Gastrocnemius medialis (tissue), 4 donors: Measurements from ENCODE around the gene SERPINA6. TPM values are rescaled to one million over a fixed set of nuclear protein-coding genes. Genes with fewer than 3 reads are reported as not detected.

Experiments
- ATAC-seq, 2 donors: fragments of 150-250 bp; one replicate each; pipeline ENCODE4 v1.9.1; 2016
- DNase-seq, 2 donors: peaks; one replicate each; pipeline ENCODE4 v3.0.0-alpha.2; 2019
- H3K27ac ChIP-seq, 4 donors: fragments of 200-600 bp; sonication (generic); 1 replicate in 1 of 4; 2 replicates in 3 of 4; pipeline ENCODE4 v1.5.1; 2016 to 2018; ENCODE audit warnings: mild to moderate bottlenecking in 2 of 4, moderate library complexity in 1 of 4
- H3K27me3 ChIP-seq, 3 donors: fragments of 200-600 bp; sonication (generic) in 2 of 3; 1 replicate in 1 of 3; 2 replicates in 2 of 3; pipeline versions ENCODE4 v1.5.1 to v1.6.0; 2016 to 2019; ENCODE audit warnings: mild to moderate bottlenecking in 1 of 3, moderate library complexity in 1 of 3
- H3K36me3 ChIP-seq, 2 donors: fragments of 200-600 bp; sonication (generic) in 1 of 2; one replicate each; pipeline ENCODE4 v1.5.1; 2017 to 2018
- H3K4me1 ChIP-seq, 2 donors: fragments of 200-600 bp; sonication (generic) in 1 of 2; one replicate each; pipeline ENCODE4 v1.5.1; 2016 to 2017; ENCODE audit warnings: mild to moderate bottlenecking in 2 of 2
- H3K4me3 ChIP-seq, 4 donors: fragments of 200-600 bp; sonication (generic) in 3 of 4; 1 replicate in 1 of 4; 2 replicates in 3 of 4; pipeline ENCODE4 v1.5.1; 2016 to 2019; ENCODE audit warnings: mild to moderate bottlenecking in 2 of 4
- H3K9me3 ChIP-seq, 3 donors: fragments of 200-600 bp; sonication (generic) in 2 of 3; 1 replicate in 1 of 3; 2 replicates in 2 of 3; pipeline ENCODE4 v1.5.1; 2016 to 2019
- POLR2A ChIP-seq, 2 donors: fragments of 450-650 bp; IDR thresholded peaks; one replicate each; pipeline ENCODE4 v1.6.1; 2017; ENCODE audit warnings: antibody characterized with exemption in 2 of 2, mild to moderate bottlenecking in 2 of 2, moderate library complexity in 2 of 2
- in situ Hi-C, 4 donors: fragments of 200-750 bp; cut with MboI; loops; one replicate each; pipeline versions ENCODE4 v1.15.0 to v1.8.0; 2017; ENCODE audit warnings: low sequenced_read_pairs in 4 of 4
- intact Hi-C: fragments of 100-400 bp; cut with DNase I; formaldehyde crosslinking; loops from one replicate; pipeline ENCODE4 v1.15.1; 2023; ENCODE audit warnings: low total_unique reads
- total RNA-seq, 4 donors: library from RNA; depleted of rRNA; stranded (reverse); fragments of >200 nt; gene quantifications; one replicate each; pipeline versions ENCODE4 v1.1.0 to v1.2.3, GENCODE V29; 2016
- TF ChIP-seq, protein P1 (sequence below), 5 experiments: fragments of 450-650 bp in 3 of 5; fragments of 200-600 bp in 2 of 5; sonication (generic) in 2 of 5; IDR thresholded peaks in 4 of 5; conservative IDR thresholded peaks in 1 of 5; 1 replicate in 4 of 5; 2 replicates in 1 of 5; pipeline ENCODE4 v1.5.1; 2016 to 2019; ENCODE audit warnings: antibody characterized with exemption in 5 of 5, mild to moderate bottlenecking in 3 of 5, moderate library complexity in 3 of 5

The SERPINA6 gene
- total RNA-seq, 4 donors from 2014 or later = 0.26 to 0.69 TPM; not detected in 2

DNA sequence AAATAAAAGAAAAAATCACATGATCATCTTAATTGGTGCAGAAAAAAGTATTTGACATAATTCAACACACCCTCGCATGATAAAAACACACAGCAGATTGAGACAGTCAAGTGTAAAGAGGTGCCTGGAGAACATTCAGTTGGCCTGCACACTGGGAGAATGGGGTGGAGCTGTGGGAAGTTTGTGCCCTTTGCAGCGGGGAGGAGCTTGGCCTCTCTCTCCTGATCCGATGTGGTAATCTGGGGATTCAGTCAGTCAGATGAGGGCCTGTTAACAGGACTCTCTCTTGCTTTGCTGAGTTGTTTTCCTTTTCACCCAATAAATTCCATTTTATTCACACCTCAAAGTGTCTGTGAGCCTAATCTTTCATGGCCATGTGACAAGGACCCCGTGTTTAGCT is 5.9 kb downstream of the SERPINA6 start:
- intact Hi-C loops (no loop called here), in situ Hi-C loops (no loop called here)
- Histone ChIP-seq H3K9me3 (no peaks in the 10 kb centered on the region), H3K36me3 (no peaks in the 10 kb centered on the region), H3K27me3 (no peaks in the 10 kb centered on the region), H3K4me1 (no peaks in the 10 kb centered on the region), H3K4me3 (no peak overlapping the region), H3K27ac (no peak overlapping the region)
- ATAC-seq (no peak), DNase-seq (peak; percentile 12 to 28)
- TF ChIP-seq, protein P1, sequence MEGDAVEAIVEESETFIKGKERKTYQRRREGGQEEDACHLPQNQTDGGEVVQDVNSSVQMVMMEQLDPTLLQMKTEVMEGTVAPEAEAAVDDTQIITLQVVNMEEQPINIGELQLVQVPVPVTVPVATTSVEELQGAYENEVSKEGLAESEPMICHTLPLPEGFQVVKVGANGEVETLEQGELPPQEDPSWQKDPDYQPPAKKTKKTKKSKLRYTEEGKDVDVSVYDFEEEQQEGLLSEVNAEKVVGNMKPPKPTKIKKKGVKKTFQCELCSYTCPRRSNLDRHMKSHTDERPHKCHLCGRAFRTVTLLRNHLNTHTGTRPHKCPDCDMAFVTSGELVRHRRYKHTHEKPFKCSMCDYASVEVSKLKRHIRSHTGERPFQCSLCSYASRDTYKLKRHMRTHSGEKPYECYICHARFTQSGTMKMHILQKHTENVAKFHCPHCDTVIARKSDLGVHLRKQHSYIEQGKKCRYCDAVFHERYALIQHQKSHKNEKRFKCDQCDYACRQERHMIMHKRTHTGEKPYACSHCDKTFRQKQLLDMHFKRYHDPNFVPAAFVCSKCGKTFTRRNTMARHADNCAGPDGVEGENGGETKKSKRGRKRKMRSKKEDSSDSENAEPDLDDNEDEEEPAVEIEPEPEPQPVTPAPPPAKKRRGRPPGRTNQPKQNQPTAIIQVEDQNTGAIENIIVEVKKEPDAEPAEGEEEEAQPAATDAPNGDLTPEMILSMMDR (IDR thresholded peaks at IDR 0.05 in 4 of 5, conservative IDR thresholded peaks at IDR 0.05 in 1 of 5) = no peak
- no peak for TF ChIP-seq POLR2A (IDR thresholded peaks at IDR 0.05)

DNA sequence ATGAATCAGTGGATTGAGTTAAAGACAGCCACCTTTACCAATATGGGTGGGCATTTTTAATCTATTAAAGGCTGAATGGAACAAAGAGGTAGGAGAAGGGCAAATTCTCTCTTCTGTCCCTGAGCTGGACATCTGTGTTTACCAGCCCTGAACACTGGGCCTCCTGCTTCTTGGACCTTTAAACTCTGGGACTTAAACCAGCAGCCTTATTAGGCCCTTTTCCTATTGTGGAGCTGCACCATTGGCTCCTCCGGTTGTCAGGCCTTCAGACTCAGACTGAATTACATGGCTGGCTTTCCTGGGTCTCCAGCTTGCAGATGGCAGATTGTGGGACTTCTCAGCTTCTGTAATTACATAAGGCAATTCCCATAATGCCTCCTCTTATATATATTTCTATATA is 6.4 kb downstream of the SERPINA6 start:
- intact Hi-C loops = no loop called here
- ATAC-seq = no peak

DNA sequence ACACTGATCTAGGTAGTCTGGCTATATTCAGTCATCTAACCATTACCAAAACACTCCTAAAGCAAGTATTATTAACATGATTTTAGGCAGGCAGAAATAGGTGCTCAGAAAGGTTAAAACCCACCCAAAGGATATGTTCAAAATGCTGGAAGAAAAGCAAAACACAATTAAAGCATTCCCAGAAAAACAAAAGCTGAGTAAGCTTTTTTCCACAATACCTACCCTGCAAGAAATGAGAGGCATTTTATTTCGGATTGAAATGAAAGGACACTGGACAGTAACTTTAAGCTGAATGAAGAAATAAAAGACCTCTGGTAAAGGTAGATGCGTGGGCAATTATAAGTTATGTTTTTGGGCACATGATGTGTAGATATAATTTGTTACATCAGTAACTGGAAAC is 8.2 kb downstream of the SERPINA6 start:
- no peak overlapping the region for H3K27ac ChIP-seq
- H3K36me3 ChIP-seq = no peaks in the 10 kb centered on the region
- H3K4me3 ChIP-seq = no peak overlapping the region
- no peak for TF ChIP-seq POLR2A (IDR thresholded peaks at IDR 0.05)
- TF ChIP-seq, protein P1 (IDR thresholded peaks at IDR 0.05 in 4 of 5, conservative IDR thresholded peaks at IDR 0.05 in 1 of 5) = no peak
- DNase-seq (no peak), ATAC-seq (no peak)
- H3K27me3 ChIP-seq = no peaks in the 10 kb centered on the region
- intact Hi-C loops (no loop called here), in situ Hi-C loops (no loop called here)
- no peaks in the 10 kb centered on the region for H3K4me1 ChIP-seq
- no peaks in the 10 kb centered on the region for H3K9me3 ChIP-seq

More for the DNA sequence above, 6.4 kb downstream of the SERPINA6 start:
- no peaks in the 10 kb centered on the region for H3K27me3 ChIP-seq
- no peaks in the 10 kb centered on the region for H3K4me1 ChIP-seq
- H3K36me3 ChIP-seq = no peaks in the 10 kb centered on the region
- no peak for DNase-seq
- H3K4me3 ChIP-seq = no peak overlapping the region
- no peak overlapping the region for H3K27ac ChIP-seq
- no peaks in the 10 kb centered on the region for H3K9me3 ChIP-seq
- in situ Hi-C loops = no loop called here
- TF ChIP-seq, protein P1 (IDR thresholded peaks at IDR 0.05 in 4 of 5, conservative IDR thresholded peaks at IDR 0.05 in 1 of 5) = no peak
- TF ChIP-seq POLR2A (IDR thresholded peaks at IDR 0.05) = no peak

DNA sequence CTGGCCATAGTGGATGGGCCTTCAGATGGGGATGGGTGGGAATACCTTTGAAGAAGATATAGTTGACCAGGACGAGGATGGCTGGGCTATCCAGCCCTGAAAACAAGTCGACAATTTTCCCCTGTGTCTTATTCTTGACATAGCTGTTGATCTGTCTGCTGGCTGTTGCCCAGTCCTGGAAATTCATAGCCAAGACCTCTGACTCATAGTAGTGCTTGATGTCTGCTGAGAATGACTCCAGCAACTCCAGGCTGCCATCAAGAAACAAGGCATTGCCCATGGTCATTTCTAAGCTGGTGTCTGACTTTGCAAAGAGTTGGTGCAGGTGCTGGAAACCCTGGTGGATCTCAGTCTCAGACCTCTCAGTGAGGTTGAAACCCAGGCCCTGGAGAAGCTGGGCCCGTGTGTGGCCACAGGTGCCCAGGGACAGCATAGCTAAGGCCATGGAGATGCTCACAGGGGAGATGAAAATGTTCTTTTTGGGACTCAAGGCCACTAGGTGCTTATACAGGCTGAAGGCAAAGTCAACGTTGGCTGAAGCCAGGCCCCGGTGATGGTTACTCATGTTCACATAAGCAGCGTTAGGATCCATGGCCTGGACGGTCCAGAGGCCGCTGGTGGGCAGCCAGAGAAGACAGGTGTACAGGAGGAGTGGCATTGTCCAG is 9.0 kb downstream of the SERPINA6 start:
- Histone ChIP-seq H3K4me1 (no peaks in the 10 kb centered on the region), H3K4me3 (no peak overlapping the region), H3K36me3 (no peaks in the 10 kb centered on the region), H3K9me3 (no peaks in the 10 kb centered on the region), H3K27me3 (no peaks in the 10 kb centered on the region), H3K27ac (no peak overlapping the region)
- ATAC-seq (no peak), DNase-seq (no peak)
- intact Hi-C loops (no loop called here), in situ Hi-C loops (no loop called here)
- TF ChIP-seq POLR2A (IDR thresholded peaks at IDR 0.05) = no peak
- TF ChIP-seq, protein P1 (IDR thresholded peaks at IDR 0.05 in 4 of 5, conservative IDR thresholded peaks at IDR 0.05 in 1 of 5) = no peak
